ENCODE results near the gene MGMT. TPM values are rescaled to one million over a fixed set of nuclear protein-coding genes. Genes with fewer than 3 reads are reported as not detected.

MGMT gene
- total and polyA plus RNA-seq, 9 of the 15 experiments (the other 6 are each of a cell fraction or from before 2014, with no cell fraction given), result 0.03 to 0.29 (median 0.11) TPM; not detected in 4

GRCh38 chr10:129593953-129594352 is 126.9 kb downstream of the MGMT start:
- Histone ChIP-seq H3K4me3 (no peak overlapping the region), H3K4me2 (ENCODE audit: insufficient read depth, low read length) (no peak overlapping the region), H3K4me1 (replicated peaks in 1 of 2; ENCODE audit: control insufficient read depth in 2 of 2, insufficient read depth in 2 of 2, low read length in 2 of 2) (no peaks in the 10 kb centered on the region), H3K9ac (ENCODE audit: insufficient read depth in 1 of 2, low read depth in 2 of 2, low read length in 2 of 2) (no peak overlapping the region), H3K36me3 (ENCODE audit: control insufficient read depth, insufficient read depth, low read length) (no peaks in the 10 kb centered on the region), H4K20me1 (replicated peaks; ENCODE audit: control insufficient read depth, insufficient read depth, low read length) (no peaks in the 10 kb centered on the region; the same call in 1 of the 2 replicates), H3K9me1 (ENCODE audit: control insufficient read depth, insufficient read depth, low read length) (no peaks in the 10 kb centered on the region), H2AFZ (ENCODE audit: low read depth, low read length) (no peak overlapping the region), H3K79me2 (ENCODE audit: control insufficient read depth, insufficient read depth, low read length) (no peaks in the 10 kb centered on the region), H3K9me3 (replicated peaks; ENCODE audit: control insufficient read depth, insufficient read depth, low read depth, low read length) (no peaks in the 10 kb centered on the region), H3K27ac (ENCODE audit: extremely low read depth, low read depth, low read length) (no peak overlapping the region), H3K27me3 (ENCODE audit: control insufficient read depth in 2 of 2, insufficient read depth in 2 of 2, low read length in 2 of 2) (no peaks in the 10 kb centered on the region)
- POLR2A ChIA-PET, result no interaction called here
- 0% methylated on average over 3 of the region's 3 CpGs for WGBS (ENCODE audit: insufficient coverage, low coverage, missing lambda C conversion rate)
- no peak for DNase-seq (ENCODE audit: extremely low read depth in 1 of 4, low spot score in 3 of 4)
- no peak for FAIRE-seq
- ATAC-seq, result no peak
- intact Hi-C loops (cut with micrococcal nuclease) (no loop called here), in situ Hi-C loops (cut with MboI) (no loop called here)
- BruUV-seq (replicated peaks), result no TSS peak
- no peak for TF ChIP-seq E2F3 (CRISPR knock-in tag; IDR thresholded peaks at IDR 0.05)
- no peak for TF ChIP-seq ZNF274 (IDR thresholded peaks at IDR 0.05; ENCODE audit: borderline replicate concordance, low read depth, low read length)
- no peak for TF ChIP-seq PKNOX1 (IDR thresholded peaks at IDR 0.05)
- no peak for TF ChIP-seq ZNF444 (CRISPR knock-in tag; IDR thresholded peaks at IDR 0.05)
- TF ChIP-seq MAZ (CRISPR knock-in tag; conservative IDR thresholded peaks at IDR 0.05 in 1 of 2, IDR thresholded peaks at IDR 0.05 in 1 of 2), result no peak
- TF ChIP-seq FOS (IDR thresholded peaks at IDR 0.05; ENCODE audit: extremely low read depth, insufficient read length), result no peak
- no peak for TF ChIP-seq ZNF695 (CRISPR knock-in tag; IDR thresholded peaks at IDR 0.05)
- no peak for TF ChIP-seq ZBTB7A (IDR thresholded peaks at IDR 0.05; ENCODE audit: borderline replicate concordance, control insufficient read depth, low read depth, low read length)
- no peak for TF ChIP-seq PHB2 (IDR thresholded peaks at IDR 0.05; ENCODE audit: low read depth)
- CTCF ChIA-PET (ENCODE audit: low intra/inter-chr PET ratio), result no interaction called here

All from K562 (cell line).